ENCODE data around the gene FGG. TPM values are rescaled to one million over a fixed set of nuclear protein-coding genes. Genes with fewer than 3 reads are reported as not detected.

Gene FGG
- total RNA-seq, 1 donor from 2014 or later: not detected

- Histone ChIP-seq H3K79me2 (ENCODE audit: insufficient read depth, low read length) (no peaks in the 10 kb centered on the region), H3K4me2 (ENCODE audit: low read length) (no peak overlapping the region), H3K36me3 (ENCODE audit: insufficient read depth, low read length) (no peaks in the 10 kb centered on the region), H2AFZ (ENCODE audit: low read depth, low read length) (no peak overlapping the region), H3K27me3 (ENCODE audit: insufficient read depth, low read length) (no peaks in the 10 kb centered on the region), H3K4me3 (ENCODE audit: insufficient read depth, low read depth, low read length) (no peak overlapping the region), H3K9ac (ENCODE audit: low read length) (no peak overlapping the region), H3K9me3 (ENCODE audit: insufficient read depth, low read depth, low read length) (no peaks in the 10 kb centered on the region), H3K27ac (ENCODE audit: low read depth, low read length) (no peak overlapping the region), H4K20me1 (ENCODE audit: insufficient read depth, low read length) (no peaks in the 10 kb centered on the region), H3K4me1 (ENCODE audit: insufficient read depth, low read length) (no peaks in the 10 kb centered on the region)
- H3K27me3 Mint-ChIP-seq (ENCODE audit: low read depth, unreplicated experiment): no peaks in the 10 kb centered on the region
- TF ChIP-seq EZH2 (IDR thresholded peaks at IDR 0.05; ENCODE audit: insufficient read depth, low read length): no peak
- no peak for TF ChIP-seq CTCF (IDR thresholded peaks at IDR 0.05; ENCODE audit: insufficient read depth, low read depth, low read length)
- no peak overlapping the region for H3K4me3 Mint-ChIP-seq (ENCODE audit: unreplicated experiment)
- no peak overlapping the region for H3K27ac Mint-ChIP-seq (ENCODE audit: unreplicated experiment)
- FAIRE-seq (no peak), DNase-seq (ENCODE audit: low read depth) (no peak)
- H3K36me3 Mint-ChIP-seq (ENCODE audit: low read depth, unreplicated experiment): no peaks in the 10 kb centered on the region
- no peaks in the 10 kb centered on the region for H3K9me3 Mint-ChIP-seq (ENCODE audit: unreplicated experiment)
- H3K4me1 Mint-ChIP-seq (ENCODE audit: low read depth, unreplicated experiment): peaks cover 2% of the 10 kb centered on the region
Measured at GRCh38 chr4:154589296-154590197, 22.9 kb downstream of the FGG start.

- peaks cover 2% of the 10 kb centered on the region for H3K4me1 Mint-ChIP-seq (ENCODE audit: low read depth, unreplicated experiment)
- Histone ChIP-seq H3K4me1 (ENCODE audit: insufficient read depth, low read length) (no peaks in the 10 kb centered on the region), H3K9me3 (ENCODE audit: insufficient read depth, low read depth, low read length) (no peaks in the 10 kb centered on the region), H3K4me3 (ENCODE audit: insufficient read depth, low read depth, low read length) (no peak overlapping the region), H3K27ac (ENCODE audit: low read depth, low read length) (no peak overlapping the region), H3K4me2 (ENCODE audit: low read length) (no peak overlapping the region), H4K20me1 (ENCODE audit: insufficient read depth, low read length) (no peaks in the 10 kb centered on the region), H3K79me2 (ENCODE audit: insufficient read depth, low read length) (no peaks in the 10 kb centered on the region), H2AFZ (ENCODE audit: low read depth, low read length) (no peak overlapping the region), H3K9ac (ENCODE audit: low read length) (no peak overlapping the region), H3K27me3 (ENCODE audit: insufficient read depth, low read length) (no peaks in the 10 kb centered on the region), H3K36me3 (ENCODE audit: insufficient read depth, low read length) (no peaks in the 10 kb centered on the region)
- no peaks in the 10 kb centered on the region for H3K9me3 Mint-ChIP-seq (ENCODE audit: unreplicated experiment)
- no peak overlapping the region for H3K27ac Mint-ChIP-seq (ENCODE audit: unreplicated experiment)
- H3K4me3 Mint-ChIP-seq (ENCODE audit: unreplicated experiment): no peak overlapping the region
- TF ChIP-seq CTCF (IDR thresholded peaks at IDR 0.05; ENCODE audit: insufficient read depth, low read depth, low read length): no peak
- no peak for TF ChIP-seq EZH2 (IDR thresholded peaks at IDR 0.05; ENCODE audit: insufficient read depth, low read length)
- DNase-seq (ENCODE audit: low read depth): no peak
- H3K27me3 Mint-ChIP-seq (ENCODE audit: low read depth, unreplicated experiment): no peaks in the 10 kb centered on the region
- no peak for FAIRE-seq
- no peaks in the 10 kb centered on the region for H3K36me3 Mint-ChIP-seq (ENCODE audit: low read depth, unreplicated experiment)
Measured at GRCh38 chr4:154588198-154588597, 24.3 kb downstream of the FGG start.
